CD14-positive monocyte (primary cell): ENCODE results near the gene SLC34A2. TPM values are rescaled to one million over a fixed set of nuclear protein-coding genes. Genes with fewer than 3 reads are reported as not detected.
"Not testable (repeated sequence)": the region's sequence is repeated elsewhere in the genome, so short reads cannot be mapped to it uniquely, and the experiment has no call there.

Experiments used
- DNase-seq, 3 donors: peaks; one replicate each; pipeline ENCODE4 v3.0.0-alpha.2; 2011 to 2022
- H2AFZ ChIP-seq: 2 replicates; pipeline ENCODE4 v1.6.0; 2012; ENCODE audit warnings: mild to moderate bottlenecking, low read depth, low read length, inconsistent platforms; ENCODE audit not compliant: insufficient read depth, poor library complexity, severe bottlenecking
- H3K27ac ChIP-seq, 2 donors: 1 replicate in 1 of 2; 2 replicates in 1 of 2; pipeline ENCODE4 v1.5.1; 2012 to 2013; ENCODE audit warnings: low read length in 2 of 2, control low read depth in 1 of 2, inconsistent platforms in 1 of 2, low read depth in 1 of 2, mild to moderate bottlenecking in 1 of 2
- H3K27me3 ChIP-seq, 2 donors: one replicate each; pipeline versions ENCODE4 v1.6.0 to v1.6.1; 2011 to 2013; ENCODE audit warnings: low read length in 2 of 2; ENCODE audit not compliant: control insufficient read depth in 2 of 2, insufficient read depth in 2 of 2
- H3K36me3 ChIP-seq, 2 donors: replicated peaks in 1 of 2; 1 replicate in 1 of 2; 2 replicates in 1 of 2; pipeline versions ENCODE4 v1.5.1 to v1.6.1; 2012 to 2013; ENCODE audit warnings: low read length in 2 of 2, control low read depth in 1 of 2, inconsistent platforms in 1 of 2, mild to moderate bottlenecking in 1 of 2; ENCODE audit not compliant: insufficient read depth in 2 of 2, control insufficient read depth in 1 of 2
- H3K4me1 ChIP-seq, 2 donors: 1 replicate in 1 of 2; 2 replicates in 1 of 2; pipeline versions ENCODE4 v1.5.1 to v1.6.1; 2012 to 2013; ENCODE audit warnings: low read length in 2 of 2, control low read depth in 1 of 2, inconsistent platforms in 1 of 2, mild to moderate bottlenecking in 1 of 2, moderate library complexity in 1 of 2; ENCODE audit not compliant: insufficient read depth in 2 of 2, control insufficient read depth in 1 of 2
- H3K4me2 ChIP-seq: replicated peaks from 2 replicates; pipeline ENCODE3; 2012; ENCODE audit warnings: low read length, moderate library complexity, mild to moderate bottlenecking; ENCODE audit not compliant: poor library complexity, severe bottlenecking; ENCODE audit errors: extremely low read depth
- H3K4me3 ChIP-seq, 3 experiments: fragments of 200-600 bp in 1 of 3; sonication (generic) in 1 of 3; replicated peaks in 1 of 3; 1 replicate in 2 of 3; 2 replicates in 1 of 3; pipeline ENCODE4 v1.5.1; 2011 to 2013; ENCODE audit warnings: low read length in 3 of 3, mild to moderate bottlenecking in 3 of 3, control low read depth in 2 of 3, low read depth in 2 of 3, inconsistent platforms in 1 of 3, moderate library complexity in 1 of 3
- H3K79me2 ChIP-seq: 2 replicates; pipeline ENCODE4 v1.6.0; 2012; ENCODE audit warnings: mild to moderate bottlenecking, control low read depth, inconsistent platforms, low read length, moderate library complexity; ENCODE audit not compliant: insufficient read depth
- H3K9ac ChIP-seq: 2 replicates; pipeline ENCODE4 v1.6.0; 2017; ENCODE audit warnings: low read length, mild to moderate bottlenecking; ENCODE audit not compliant: insufficient read depth, poor library complexity, severe bottlenecking
- H3K9me3 ChIP-seq, 2 donors: replicated peaks in 1 of 2; 1 replicate in 1 of 2; 2 replicates in 1 of 2; pipeline versions ENCODE4 v1.5.1 to v1.6.1; 2012 to 2013; ENCODE audit warnings: low read length in 2 of 2, control low read depth in 1 of 2; ENCODE audit not compliant: control insufficient read depth in 1 of 2, insufficient read depth in 1 of 2
- H4K20me1 ChIP-seq: 2 replicates; pipeline ENCODE4 v1.6.0; 2012; ENCODE audit warnings: mild to moderate bottlenecking, low read length, control low read depth, moderate library complexity; ENCODE audit not compliant: insufficient read depth
- H3K27ac Mint-ChIP-seq, 7 donors: one replicate each; pipeline ENCODE4 v1.8.0; 2020; ENCODE audit warnings: mild to moderate bottlenecking in 7 of 7, mixed read lengths in 7 of 7, moderate library complexity in 6 of 7, inconsistent platforms in 2 of 7
- H3K27me3 Mint-ChIP-seq, 3 donors: one replicate each; pipeline ENCODE4 v1.8.0; 2021 to 2022; ENCODE audit warnings: low read depth in 3 of 3, mild to moderate bottlenecking in 3 of 3, mixed read lengths in 3 of 3, moderate library complexity in 3 of 3, inconsistent platforms in 1 of 3
- H3K36me3 Mint-ChIP-seq, 2 donors: one replicate each; pipeline ENCODE4 v1.8.0; 2020; ENCODE audit warnings: mixed read lengths in 2 of 2, inconsistent platforms in 1 of 2, mild to moderate bottlenecking in 1 of 2
- H3K4me1 Mint-ChIP-seq: one replicate; pipeline ENCODE4 v1.8.0; 2020; ENCODE audit warnings: mild to moderate bottlenecking, mixed read lengths
- H3K4me3 Mint-ChIP-seq, 2 donors: one replicate each; pipeline ENCODE4 v1.8.0; 2020; ENCODE audit warnings: mild to moderate bottlenecking in 2 of 2, mixed read lengths in 2 of 2, moderate library complexity in 1 of 2
- H3K9me3 Mint-ChIP-seq, 7 donors: one replicate each; pipeline ENCODE4 v1.8.0; 2020 to 2022; ENCODE audit warnings: mixed read lengths in 7 of 7, mild to moderate bottlenecking in 6 of 7, moderate library complexity in 6 of 7, inconsistent platforms in 2 of 7
- CTCF ChIP-seq: fragments of 200-600 bp; IDR thresholded peaks from one replicate; pipeline ENCODE4 v1.8.0; 2022; ENCODE audit warnings: antibody characterized with exemption, mild to moderate bottlenecking
- WGBS: methylation state at CpG from one replicate; pipeline ENCODE4 v1.1.5; 2013; ENCODE audit warnings: missing lambda C conversion rate; ENCODE audit not compliant: insufficient coverage; 5-methylcytosine and 5-hydroxymethylcytosine counted together
- intact Hi-C, 2 donors: fragments of 100-400 bp; cut with micrococcal nuclease; formaldehyde crosslinking; loops; one replicate each; pipeline versions ENCODE4 v1.15.0 to v1.15.1; 2023
- polyA plus RNA-seq, 3 donors: library from polyadenylated mRNA; depleted of rRNA in 1 of 3; unstranded in 2 of 3; stranded (reverse) in 1 of 3; fragments of 300-500 nt in 2 of 3; fragments of >200 nt in 1 of 3; fragmentation: Illumina TruSeq in 2 of 3; gene quantifications; 1 replicate in 2 of 3; 2 replicates in 1 of 3; pipeline ENCODE4 v1.2.3, GENCODE V29; 2012 to 2021

The SLC34A2 gene
- polyA plus RNA-seq, 3 donors, result not detected

GRCh38 chr4:25609976-25610375 is 45.7 kb upstream of the SLC34A2 start:
- H3K79me2 ChIP-seq, result no peaks in the 10 kb centered on the region
- H3K4me2 ChIP-seq, result no peak overlapping the region
- H3K4me1 ChIP-seq, result no peaks in the 10 kb centered on the region
- Mint-ChIP-seq H3K4me3 (no peak overlapping the region), H3K27ac (peak overlapping the region in 1 of 7 donors; percentile 57), H3K27me3 (peaks cover 0 to 5% (median 0%) of the 10 kb centered on the region in 3 donors), H3K36me3 (no peaks in the 10 kb centered on the region), H3K9me3 (peaks cover 0 to 11% (median 3%) of the 10 kb centered on the region in 7 donors), H3K4me1 (no peaks in the 10 kb centered on the region)
- no peak overlapping the region for H3K27ac ChIP-seq
- no peak overlapping the region for H3K9ac ChIP-seq
- no peak overlapping the region for H3K4me3 ChIP-seq
- TF ChIP-seq CTCF, result no peak
- no peak for DNase-seq
- no peaks in the 10 kb centered on the region for H3K36me3 ChIP-seq
- H2AFZ ChIP-seq, result no peak overlapping the region
- H3K27me3 ChIP-seq, result no peaks in the 10 kb centered on the region
- H4K20me1 ChIP-seq, result no peaks in the 10 kb centered on the region
- 100% methylated on average over 2 of the region's 5 CpGs for WGBS
- intact Hi-C loops, result no loop called here
- H3K9me3 ChIP-seq, result peaks cover 0 to 3% of the 10 kb centered on the region in 2 donors

GRCh38 chr4:25613613-25614012 is 42.0 kb upstream of the SLC34A2 start:
- H3K36me3 ChIP-seq, H3K27me3 ChIP-seq, H3K36me3 Mint-ChIP-seq: not testable (repeated sequence)

More at GRCh38 chr4:25613613-25614012, 42.0 kb upstream of the SLC34A2 start:
- H3K4me3 Mint-ChIP-seq, H3K9ac ChIP-seq, H3K27ac ChIP-seq, H3K27me3 Mint-ChIP-seq, intact Hi-C loops, DNase-seq, H3K79me2 ChIP-seq, H3K4me3 ChIP-seq, H2AFZ ChIP-seq, H4K20me1 ChIP-seq, H3K4me1 Mint-ChIP-seq, H3K4me2 ChIP-seq, H3K9me3 ChIP-seq, H3K27ac Mint-ChIP-seq, H3K4me1 ChIP-seq: not testable (repeated sequence)
- H3K9me3 Mint-ChIP-seq, result peaks cover 0 to 22% (median 2%) of the 10 kb centered on the region in 7 donors
- 97% methylated on average over 6 of the region's 9 CpGs for WGBS
